NCI-H2196 (cell line): ENCODE results near the gene SLC25A45.

Experiments used
- DNase-seq: peaks from one replicate; lab custom pipeline; 2025; ENCODE audit not compliant: unreplicated experiment; lab: John Stamatoyannopoulos, UW

SLC25A45 gene

GRCh38 chr11:65382033-65382803 is at the start of gene SLC25A45:
Gene SLC25A45 (minus strand): TSS chr11:65382646. CDS start chr11:65381951, 695 bp downstream.
- DNase-seq, result peak; percentile 94

GRCh38 chr11:65431451-65432099 is 49.1 kb upstream of the SLC25A45 start:
- DNase-seq, result no peak

- DNase-seq, result no peak
Observed at GRCh38 chr11:65430406-65431217, 48.2 kb upstream of the SLC25A45 start.

- no peak for DNase-seq
Observed at GRCh38 chr11:65429724-65430405, 47.4 kb upstream of the SLC25A45 start.

- no peak for DNase-seq
Observed at GRCh38 chr11:65429068-65429681, 46.7 kb upstream of the SLC25A45 start.

- no peak for DNase-seq
Observed at GRCh38 chr11:65428578-65429067, 46.2 kb upstream of the SLC25A45 start.

GRCh38 chr11:65427691-65428577 is 45.5 kb upstream of the SLC25A45 start:
- no peak for DNase-seq

GRCh38 chr11:65426839-65427690 is 44.6 kb upstream of the SLC25A45 start:
- no peak for DNase-seq

GRCh38 chr11:65425971-65426838 is 43.8 kb upstream of the SLC25A45 start:
- no peak for DNase-seq

GRCh38 chr11:65425105-65425970 is 42.9 kb upstream of the SLC25A45 start:
- DNase-seq, result no peak

GRCh38 chr11:65424205-65425104 is 42.0 kb upstream of the SLC25A45 start:
- DNase-seq, result no peak

- DNase-seq, result no peak
Observed at GRCh38 chr11:65423516-65424204, 41.2 kb upstream of the SLC25A45 start.

GRCh38 chr11:65422633-65423515 is 40.4 kb upstream of the SLC25A45 start, which contains the start of gene NEAT1:
Gene NEAT1 (plus strand): TSS chr11:65422798.
- DNase-seq, result peak; percentile 89
